ENCODE data around the gene KSR1. TPM values are rescaled to one million over a fixed set of nuclear protein-coding genes. Genes with fewer than 3 reads are reported as not detected.
A peak's percentile ranks its signal among the peaks of the same experiment; 100 is the strongest.
"Not testable (repeated sequence)": the region's sequence is repeated elsewhere in the genome, so short reads cannot be mapped to it uniquely, and the experiment has no call there.

KSR1 gene
- total and polyA plus RNA-seq, 2 of the 4 experiments (the other 2 are of a cell fraction): 12.5 to 21.9 TPM

- no peak for TF ChIP-seq MXI1 (IDR thresholded peaks at IDR 0.05; ENCODE audit: borderline replicate concordance, low read depth, low read length)
Measured at GRCh38 chr17:27499451-27500265, 43.4 kb downstream of the KSR1 start (continued).

- H2AFZ ChIP-seq (replicated peaks; ENCODE audit: low read length, poor library complexity); H2BK20ac ChIP-seq (ENCODE audit: low read depth, low read length); H4K91ac ChIP-seq (ENCODE audit: insufficient read depth, low read depth, low read length); H2AK5ac ChIP-seq (ENCODE audit: low read depth, low read length); H2BK15ac ChIP-seq (ENCODE audit: low read depth, low read length); H3K18ac ChIP-seq (ENCODE audit: low read depth, low read length); H3K4ac ChIP-seq (ENCODE audit: low read depth, low read length); H3K27me3 ChIP-seq (ENCODE audit: control insufficient read depth, insufficient read depth, low read length); dilution Hi-C loops (cut with HindIII; ENCODE audit: low sequenced_read_pairs, unreplicated experiment); H2BK120ac ChIP-seq (ENCODE audit: low read depth, low read length); H3K56ac ChIP-seq (ENCODE audit: extremely low read depth, insufficient read depth, low read length); H3K14ac ChIP-seq (replicated peaks; ENCODE audit: low read depth, low read length); H3K36me3 ChIP-seq (ENCODE audit: control insufficient read depth, insufficient read depth, low read length); H4K8ac ChIP-seq (ENCODE audit: low read depth in 2 of 2, low read length in 2 of 2); H3K27ac ChIP-seq (ENCODE audit: insufficient read depth, low read length); H3K23ac ChIP-seq (ENCODE audit: low read depth, low read length); H3K9ac ChIP-seq (ENCODE audit: low read depth, low read length); in situ Hi-C loops (cut with MboI; ENCODE audit: low sequenced_read_pairs); H3K4me2 ChIP-seq (ENCODE audit: low read depth, low read length); ATAC-seq (ENCODE audit: low read depth); DNase-seq; H2AK9ac ChIP-seq (replicated peaks; ENCODE audit: low read depth, low read length, poor library complexity); H3K9me3 ChIP-seq (ENCODE audit: control insufficient read depth, insufficient read depth, low read length); H4K5ac ChIP-seq (ENCODE audit: low read depth, low read length); BruUV-seq (replicated peaks); H3K4me3 ChIP-seq (ENCODE audit: insufficient read depth, low read depth, low read length): not testable (repeated sequence)
- Histone ChIP-seq H2BK5ac (ENCODE audit: low read depth, low read length, poor library complexity, severe bottlenecking) (peak overlapping the region; percentile 94), H3K4me1 (ENCODE audit: control insufficient read depth, insufficient read depth, low read length) (peaks cover 23% of the 10 kb centered on the region), H3K79me1 (ENCODE audit: low read depth in 1 of 2, low read length in 2 of 2) (peaks cover 38 to 88% of the 10 kb centered on the region in 2 experiments; a peak in 3 of 4 replicates), H3K9me1 (ENCODE audit: insufficient read depth, low read length) (peaks cover 29% of the 10 kb centered on the region), H4K20me1 (ENCODE audit: insufficient read depth, low read length) (peaks cover 52% of the 10 kb centered on the region)
- POLR2A ChIA-PET (ENCODE audit: unreplicated experiment): interaction anchor here (0.6 kb wide), 1 partner anchor 94 kb away, joined by 3 read pairs; no protein-coding TSS in a partner anchor
- intact Hi-C loops (cut with micrococcal nuclease): loop anchor here (5.0 kb wide), 1 partner anchor 41 kb away; no protein-coding TSS in a partner anchor
- CTCF ChIA-PET: interaction anchor here (0.7 kb wide), 1 partner anchor 152 kb away, joined by 3 read pairs; no protein-coding TSS in a partner anchor
- no CpG with 5 or more reads among the region's 3 CpGs for WGBS, 2 experiments (ENCODE audit: extremely low coverage in 2 of 2, insufficient read length in 1 of 2)
Measured at GRCh38 chr17:27501338-27501737, 45.1 kb downstream of the KSR1 start.
